COLO668 (cell line): ENCODE results near the gene STXBP6.

Source experiments
- DNase-seq: peaks from one replicate; lab custom pipeline; 2025; ENCODE audit not compliant: unreplicated experiment; lab: John Stamatoyannopoulos, UW

The STXBP6 gene

GRCh38 chr14:25049568-25050268 lies at the start of gene STXBP6:
Gene STXBP6, minus strand, starts transcription at chr14:25050147. Its CDS starts 75,329 bp downstream, at chr14:24974818.
- DNase-seq: peak; percentile 92

DNA sequence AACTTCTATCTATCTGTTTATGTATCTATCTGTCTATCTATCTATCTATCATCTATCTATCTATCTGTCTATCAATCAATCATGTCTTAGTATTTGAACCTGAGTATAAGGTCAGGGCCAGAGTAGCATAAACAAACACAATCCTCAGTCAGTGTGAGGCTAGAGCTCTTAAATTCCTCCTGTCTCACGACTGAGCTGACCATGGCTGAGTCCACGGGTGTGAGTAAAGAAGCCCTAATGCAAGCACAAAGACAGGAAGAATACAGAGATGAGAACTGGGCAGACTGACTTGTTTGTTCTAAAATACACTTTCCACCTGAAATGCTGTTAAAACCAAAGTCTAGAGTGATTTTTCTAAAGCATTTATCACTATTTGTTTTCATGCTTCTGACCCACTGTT lies 47.2 kb upstream of the STXBP6 start:
- no peak for DNase-seq

DNA sequence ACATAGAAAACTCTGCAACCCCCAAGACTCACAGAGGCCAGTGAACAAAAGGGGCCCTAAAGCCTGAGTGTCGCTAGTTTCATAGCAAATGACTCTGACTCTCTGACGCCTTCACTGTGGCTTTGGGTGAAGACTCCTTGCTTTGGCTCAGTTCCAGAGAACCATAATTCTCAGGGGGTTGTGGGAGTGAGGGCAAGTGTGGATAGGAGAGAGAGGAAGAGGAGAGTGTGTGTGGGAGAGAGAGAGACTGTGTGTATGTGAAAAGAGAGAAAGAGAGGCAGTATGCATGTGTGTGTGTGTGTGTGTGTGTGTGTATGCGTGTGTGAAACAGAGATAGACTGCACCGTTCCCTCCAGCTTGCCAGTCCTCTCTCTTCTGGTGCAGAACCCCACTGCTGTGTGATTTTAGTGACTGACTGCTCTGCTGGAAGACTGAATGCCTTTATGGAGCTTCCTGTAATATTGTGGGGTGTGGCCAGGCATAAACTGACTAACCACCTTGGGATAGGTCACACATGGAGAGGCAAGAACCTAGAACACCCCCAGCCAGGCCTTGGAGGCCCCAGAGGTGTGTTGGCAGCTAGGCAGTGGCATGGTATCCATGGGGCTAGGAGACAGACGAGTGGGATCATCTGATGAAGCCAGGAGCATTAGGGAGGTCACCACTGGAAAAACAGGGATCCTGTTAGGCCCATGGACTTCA lies 45.9 kb upstream of the STXBP6 start:
- no peak for DNase-seq

DNA sequence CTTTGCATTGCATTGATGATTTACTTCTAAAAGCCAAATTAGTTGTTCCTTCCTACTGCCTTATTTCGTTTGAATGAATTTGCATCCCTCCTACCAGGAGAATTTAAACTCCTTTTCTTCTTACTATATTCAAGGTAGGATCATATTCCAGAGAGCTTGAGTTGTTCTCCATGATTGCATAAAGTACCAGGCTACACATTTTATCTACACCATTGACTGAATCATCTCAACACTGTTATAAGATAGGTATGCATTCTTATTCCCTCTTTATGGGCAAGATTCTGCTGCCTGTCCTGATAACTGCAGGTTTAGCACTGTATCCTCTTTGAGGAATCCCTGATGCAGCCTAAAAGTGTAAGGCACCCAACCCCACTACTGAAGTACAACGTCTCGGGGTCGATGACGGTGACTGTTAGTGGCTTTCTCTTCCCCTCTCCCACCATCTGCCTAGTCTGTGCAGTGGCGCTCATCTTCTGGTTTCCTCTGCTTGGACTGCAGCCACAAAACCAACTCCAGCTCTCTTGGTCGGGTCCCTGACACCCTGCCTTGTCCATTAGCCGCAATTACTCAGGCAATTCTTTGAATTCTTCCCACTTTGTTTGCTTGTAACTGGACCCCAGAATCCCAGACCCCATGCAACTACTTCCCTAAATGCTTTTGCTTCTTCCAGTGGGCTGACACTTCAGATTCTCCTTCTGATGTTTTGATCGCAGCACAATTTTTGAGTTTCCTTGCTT lies 44.4 kb upstream of the STXBP6 start:
- no peak for DNase-seq

DNA sequence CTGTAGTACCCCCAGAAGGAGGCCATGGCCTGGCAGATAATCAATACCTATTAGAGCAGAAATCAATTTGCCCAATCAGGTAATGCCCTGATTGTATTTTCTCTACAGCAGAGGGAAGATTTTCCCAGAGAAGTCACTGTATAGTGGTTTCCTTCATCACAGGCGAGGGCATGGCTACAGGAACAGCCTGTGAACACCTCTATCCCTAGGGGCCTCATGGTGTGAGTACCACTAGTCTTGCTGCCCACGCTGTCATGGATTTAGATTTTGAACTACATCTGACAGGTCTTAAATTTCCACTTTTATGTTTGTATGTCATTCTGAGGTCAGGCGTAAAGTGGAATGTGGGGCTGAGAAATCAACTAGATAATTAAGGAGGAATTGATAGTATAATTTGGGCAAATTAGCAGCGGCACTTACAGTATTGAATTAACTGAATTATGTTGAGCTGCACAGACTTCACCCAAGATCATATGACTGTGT lies 42.4 kb upstream of the STXBP6 start:
- DNase-seq: no peak

DNA sequence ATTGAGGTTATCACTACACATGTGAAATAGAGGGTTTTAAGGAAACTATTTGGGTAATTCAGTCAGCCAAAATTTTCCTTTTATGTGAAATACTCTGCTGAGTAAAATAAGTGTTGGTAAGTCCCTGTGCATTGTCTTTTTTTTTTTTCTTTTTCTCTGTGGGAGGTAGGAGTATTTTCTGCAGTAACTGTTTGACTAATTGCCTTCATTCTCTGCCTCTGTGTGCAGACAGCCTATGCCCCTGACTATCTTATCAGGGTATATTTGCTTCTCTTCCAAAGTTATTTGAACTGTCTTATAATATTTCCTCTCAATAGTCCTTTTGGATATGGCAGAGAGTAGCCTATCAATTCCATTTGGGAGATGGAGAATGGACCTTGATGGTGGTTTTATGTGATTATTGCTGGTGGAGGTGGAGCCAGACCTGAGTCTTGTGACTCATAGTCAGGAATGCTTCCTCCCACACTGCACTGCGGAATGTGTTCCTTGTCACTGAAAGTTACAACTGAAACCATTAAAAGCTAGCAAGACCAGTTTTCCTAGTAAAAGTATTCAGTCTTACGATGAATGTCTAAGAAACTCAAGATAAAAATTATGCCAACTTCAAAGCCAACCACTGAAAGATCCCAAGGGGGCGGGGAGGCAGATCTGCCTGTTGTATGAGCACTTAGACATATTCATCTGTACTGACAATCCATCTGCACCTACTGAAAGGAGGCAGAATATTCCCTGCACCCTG lies 40.9 kb upstream of the STXBP6 start:
- no peak for DNase-seq

GRCh38 chr14:25090256-25090655 lies 40.3 kb upstream of the STXBP6 start:
- no peak for DNase-seq

DNA sequence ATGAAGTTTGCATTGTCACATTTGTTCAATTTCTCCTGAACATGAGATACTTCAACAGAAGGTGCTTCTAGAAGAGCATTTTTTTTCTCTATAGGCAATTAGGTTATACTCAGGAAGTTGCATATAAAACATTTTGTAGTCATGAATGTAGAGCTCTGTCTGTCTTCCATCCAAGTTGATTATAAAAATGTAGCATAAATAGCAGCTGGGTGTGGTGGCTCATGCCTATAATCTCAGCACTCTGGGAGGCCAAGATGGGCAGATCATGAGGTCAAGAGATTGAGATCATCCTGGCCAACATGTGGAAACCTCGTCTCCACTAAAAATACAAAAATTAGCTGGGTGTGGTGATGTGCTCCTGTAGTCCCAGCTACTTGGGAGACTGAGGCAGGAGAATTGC lies 39.5 kb upstream of the STXBP6 start:
- no peak for DNase-seq

DNA sequence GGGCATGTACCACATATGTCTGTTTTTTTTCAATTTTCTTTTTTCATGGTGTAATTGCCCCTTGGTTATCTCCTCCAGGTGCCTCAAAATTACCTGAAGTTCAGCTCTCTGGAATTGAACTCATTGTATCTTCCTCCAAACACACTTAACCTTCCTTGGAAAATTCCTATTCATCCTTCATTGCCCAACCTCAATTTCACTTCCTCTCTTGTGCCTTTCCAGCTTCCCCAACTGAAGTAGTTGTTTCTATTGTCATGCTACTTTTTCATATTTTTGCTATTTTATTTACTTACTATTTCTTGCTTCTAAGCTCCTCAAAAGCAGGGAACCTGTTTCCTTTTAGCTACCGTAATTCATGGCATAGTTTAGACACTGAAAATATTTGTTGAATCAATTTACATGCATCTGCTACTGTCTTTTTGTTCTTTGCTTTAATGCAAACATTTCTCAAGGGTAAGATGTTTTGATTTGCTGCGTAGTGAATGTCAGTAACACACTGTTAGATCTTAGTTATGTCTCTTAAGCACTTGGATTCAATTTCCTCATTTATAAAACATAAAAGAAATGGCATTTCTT lies 37.0 kb upstream of the STXBP6 start:
- DNase-seq: no peak

GRCh38 chr14:25086081-25086480 lies 36.1 kb upstream of the STXBP6 start:
- DNase-seq: no peak

GRCh38 chr14:25080682-25081081 lies 30.7 kb upstream of the STXBP6 start:
- DNase-seq: no peak

DNA sequence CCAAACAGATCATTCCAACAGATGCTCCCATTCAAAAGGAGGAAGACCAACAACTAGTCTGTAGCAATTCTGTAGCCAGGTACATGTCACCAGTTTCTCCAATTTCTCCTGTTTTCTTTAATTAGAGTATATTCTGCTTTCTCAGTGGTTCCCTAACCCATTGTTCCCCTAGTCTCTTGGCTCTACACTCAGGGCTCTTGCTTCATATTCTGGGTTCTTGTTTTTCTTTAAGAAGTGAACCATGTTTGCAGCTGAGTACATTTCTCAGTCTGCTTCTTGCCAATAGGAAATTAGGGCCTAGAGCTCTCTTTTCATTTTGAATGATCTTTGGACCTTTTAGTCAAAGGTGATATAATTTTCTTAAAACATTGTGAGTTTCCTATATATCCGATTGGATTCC lies 29.4 kb upstream of the STXBP6 start:
- DNase-seq: no peak

DNA sequence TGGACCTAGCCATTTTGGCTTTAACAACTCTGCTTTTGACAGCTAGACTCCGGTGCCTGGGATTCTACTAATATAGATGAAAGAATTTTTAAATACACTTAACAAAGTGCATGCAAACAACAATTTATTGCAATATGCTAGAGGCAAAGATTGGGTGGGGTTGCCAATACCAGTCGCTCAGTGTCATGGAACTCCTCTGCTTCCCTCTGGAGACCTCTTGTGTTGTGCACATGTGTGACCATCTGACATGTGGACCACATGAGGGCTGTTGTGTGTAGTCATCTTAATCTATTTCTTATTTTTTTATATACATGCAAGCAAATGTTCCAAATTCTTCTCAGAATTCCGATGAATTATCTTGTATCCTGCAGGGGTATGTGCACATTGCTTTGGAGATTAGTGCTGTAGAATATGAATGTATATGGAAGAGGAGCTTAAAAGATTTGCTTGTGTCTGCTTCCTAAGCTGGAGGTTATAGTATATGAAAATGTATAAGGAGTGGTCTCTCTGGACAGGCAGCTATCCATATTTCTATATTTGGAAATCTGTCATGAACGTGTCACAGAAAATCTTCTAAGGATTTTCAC lies 24.2 kb upstream of the STXBP6 start:
- DNase-seq: no peak

DNA sequence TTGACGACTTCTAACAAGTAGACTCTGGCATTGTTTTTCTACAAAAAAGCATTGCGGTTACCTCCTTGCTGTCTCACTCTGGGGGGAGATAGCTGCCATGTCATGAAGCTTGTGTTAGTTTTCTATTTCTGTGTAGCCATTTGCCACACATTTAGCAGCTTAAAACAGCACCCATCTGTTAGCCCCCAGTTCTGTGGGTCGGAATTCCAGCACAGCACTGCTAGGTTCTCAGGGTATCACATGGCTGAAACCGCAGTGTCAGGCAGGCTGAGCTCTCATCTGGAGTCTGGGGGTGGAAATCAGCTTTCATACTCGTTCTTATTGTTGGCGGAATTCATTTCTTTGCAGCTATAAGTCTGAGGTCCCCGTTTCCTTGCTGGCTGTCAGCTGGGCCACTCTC lies 19.9 kb upstream of the STXBP6 start:
- DNase-seq: no peak

DNA sequence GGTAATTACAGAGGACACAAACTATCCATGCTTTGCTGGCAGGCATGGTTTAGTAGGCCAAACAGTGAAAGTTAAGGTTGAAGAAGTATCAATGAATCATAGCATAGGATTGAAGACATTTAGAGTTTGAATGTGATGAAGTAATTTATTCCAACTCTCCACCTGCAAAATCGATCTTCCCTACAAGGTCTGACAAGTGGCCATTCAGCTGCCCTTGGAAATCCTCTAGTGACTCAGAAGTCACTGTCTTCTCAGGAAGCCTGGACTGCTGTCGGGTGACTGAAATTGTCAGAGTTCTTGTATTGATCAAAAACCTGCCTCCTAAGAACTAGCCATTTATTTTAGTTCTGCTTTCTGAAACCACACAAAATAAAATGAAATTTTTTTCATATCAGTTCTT lies 17.7 kb upstream of the STXBP6 start:
- DNase-seq: no peak

DNA sequence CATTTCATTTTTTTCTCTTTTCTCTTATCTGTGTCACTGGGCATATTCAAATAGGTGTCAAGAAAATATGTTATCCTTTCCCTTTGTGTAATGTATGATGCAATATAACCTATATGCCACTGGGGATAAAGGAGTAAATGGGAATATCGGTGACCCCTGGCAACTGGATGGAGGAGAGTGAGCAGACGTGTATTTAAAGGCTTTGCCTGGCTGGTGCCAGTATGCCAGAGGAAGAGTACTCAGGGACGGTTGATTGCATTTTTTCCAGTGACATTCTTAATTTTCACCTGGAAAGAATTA lies 12.0 kb upstream of the STXBP6 start:
- no peak for DNase-seq

DNA sequence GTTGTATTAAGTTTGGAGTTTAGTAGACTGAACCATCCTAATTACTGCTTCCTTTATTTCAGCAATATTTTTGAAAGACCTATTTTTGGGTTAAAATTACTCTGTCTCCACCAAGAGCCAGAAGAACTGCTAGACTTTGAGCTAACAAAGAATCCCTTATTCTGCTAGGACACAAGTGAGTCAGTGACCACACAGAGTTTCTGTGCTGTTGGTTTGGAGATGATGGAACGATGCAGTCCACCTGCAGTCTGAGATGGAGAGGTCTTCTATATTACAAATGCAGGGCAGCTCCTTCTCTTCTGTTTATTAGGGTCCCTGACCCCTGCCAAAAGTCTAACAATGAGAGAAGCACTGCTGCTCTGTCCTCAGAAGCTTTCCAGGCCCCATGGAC lies 6.7 kb upstream of the STXBP6 start:
- no peak for DNase-seq

- no peak for DNase-seq
These were observed 6.2 kb upstream of the STXBP6 start for GRCh38 chr14:25055992-25056687.

DNA sequence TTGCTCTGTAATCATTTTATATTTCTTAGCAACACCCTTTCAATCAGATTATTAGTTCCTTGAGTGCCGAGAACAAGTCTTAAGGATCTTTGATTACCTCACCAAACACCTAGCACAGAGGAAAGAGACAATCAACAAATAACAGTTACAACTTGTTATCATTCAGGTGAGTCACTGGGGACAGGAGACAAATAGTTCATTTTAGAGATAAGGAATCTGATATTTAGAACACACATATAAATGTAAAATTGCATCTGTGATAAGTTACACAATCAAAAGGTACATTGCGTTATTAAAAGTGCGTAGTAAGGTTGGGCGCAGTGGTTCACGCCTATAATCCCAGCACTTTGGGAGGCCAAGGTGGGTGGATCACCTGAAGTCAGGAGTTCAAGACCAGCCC lies 5.1 kb upstream of the STXBP6 start:
- no peak for DNase-seq

- DNase-seq: no peak
These were observed 3.6 kb upstream of the STXBP6 start for GRCh38 chr14:25053585-25053984.
